IMR-90 (cell line): ENCODE data around the gene STAT6. TPM values are rescaled to one million over a fixed set of nuclear protein-coding genes. Genes with fewer than 3 reads are reported as not detected.
A peak's percentile ranks its signal among the peaks of the same experiment; 100 is the strongest.

Source experiments
- ATAC-seq: fragments of 200-7000 bp; cut with Tn5 transposase; 2 replicates; pipeline ENCODE4 v1.9.1; 2020; ENCODE audit warnings: low read depth, mild to moderate bottlenecking, moderate library complexity
- BruUV-seq: library from RNA; stranded (reverse); fragments of 400-500 nt; replicated peaks from 2 replicates; lab custom pipeline; 2021; lab: Mats Ljungman, UMichigan
- CTCF ChIA-PET: fragments of 300-600 bp; formaldehyde crosslinking; extraction: SDS; loops from one replicate; lab custom pipeline; 2021; ENCODE audit warnings: antibody characterized with exemption; lab: Yijun Ruan, JAX
- POLR2A ChIA-PET: fragments of 300-600 bp; sonication (Branson Sonifier 250); formaldehyde crosslinking; loops from one replicate; lab custom pipeline; 2022; ENCODE audit warnings: antibody characterized with exemption; ENCODE audit not compliant: unreplicated experiment; lab: Charles Lee
- DNase-seq: peaks from one replicate; pipeline ENCODE4 v3.0.0; 2013
- H2AFZ ChIP-seq: replicated peaks from 2 replicates; pipeline ENCODE3; 2013; ENCODE audit warnings: low read length, mild to moderate bottlenecking; ENCODE audit not compliant: poor library complexity
- H2AK5ac ChIP-seq: 2 replicates; pipeline ENCODE4 v1.6.1; 2013; ENCODE audit warnings: low read depth, low read length, inconsistent platforms
- H2AK9ac ChIP-seq: replicated peaks from 2 replicates; pipeline ENCODE3; 2013; ENCODE audit warnings: mild to moderate bottlenecking, low read depth, low read length, moderate library complexity; ENCODE audit not compliant: poor library complexity
- H2BK120ac ChIP-seq: 2 replicates; pipeline ENCODE4 v1.6.1; 2013; ENCODE audit warnings: low read depth, low read length, inconsistent platforms
- H2BK15ac ChIP-seq: 3 replicates; pipeline ENCODE4 v1.6.1; 2013; ENCODE audit warnings: low read depth, low read length, inconsistent platforms
- H2BK20ac ChIP-seq: 2 replicates; pipeline ENCODE4 v1.6.1; 2013; ENCODE audit warnings: low read depth, mild to moderate bottlenecking, inconsistent platforms, low read length, moderate library complexity
- H2BK5ac ChIP-seq: 2 replicates; pipeline ENCODE4 v1.6.1; 2013; ENCODE audit warnings: mild to moderate bottlenecking, low read depth, low read length, inconsistent platforms; ENCODE audit not compliant: poor library complexity, severe bottlenecking
- H3K14ac ChIP-seq: replicated peaks from 2 replicates; pipeline ENCODE4 v1.6.1; 2013; ENCODE audit warnings: low read depth, low read length, inconsistent platforms
- H3K18ac ChIP-seq: 2 replicates; pipeline ENCODE4 v1.6.1; 2013; ENCODE audit warnings: low read depth, low read length, control low read depth
- H3K23ac ChIP-seq: 2 replicates; pipeline ENCODE4 v1.6.1; 2013; ENCODE audit warnings: low read depth, low read length, inconsistent platforms
- H3K27ac ChIP-seq: 2 replicates; pipeline ENCODE4 v1.5.1; 2013; ENCODE audit warnings: mild to moderate bottlenecking, control low read depth, low read length; ENCODE audit not compliant: insufficient read depth
- H3K27me3 ChIP-seq: 2 replicates; pipeline ENCODE4 v1.6.1; 2013; ENCODE audit warnings: low read length; ENCODE audit not compliant: control insufficient read depth, insufficient read depth
- H3K36me3 ChIP-seq: 2 replicates; pipeline ENCODE4 v1.6.1; 2013; ENCODE audit warnings: low read length, mixed read lengths; ENCODE audit not compliant: control insufficient read depth, insufficient read depth
- H3K4ac ChIP-seq: 2 replicates; pipeline ENCODE4 v1.6.1; 2013; ENCODE audit warnings: low read depth, low read length, inconsistent platforms
- H3K4me1 ChIP-seq: 2 replicates; pipeline ENCODE4 v1.6.1; 2013; ENCODE audit warnings: low read length, mixed read lengths; ENCODE audit not compliant: control insufficient read depth, insufficient read depth
- H3K4me2 ChIP-seq: 2 replicates; pipeline ENCODE4 v1.6.1; 2013; ENCODE audit warnings: low read depth, mild to moderate bottlenecking, control low read depth, low read length, moderate library complexity
- H3K4me3 ChIP-seq: 2 replicates; pipeline ENCODE4 v1.5.1; 2013; ENCODE audit warnings: low read depth, mild to moderate bottlenecking, control low read depth, low read length, moderate library complexity; ENCODE audit not compliant: insufficient read depth
- H3K56ac ChIP-seq: 2 replicates; pipeline ENCODE4 v1.6.1; 2013; ENCODE audit warnings: low read length, inconsistent platforms; ENCODE audit not compliant: insufficient read depth; ENCODE audit errors: extremely low read depth
- H3K79me1 ChIP-seq, 2 experiments: 2 replicates each; pipeline ENCODE4 v1.6.1; 2013; ENCODE audit warnings: low read length in 2 of 2, inconsistent platforms in 1 of 2, low read depth in 1 of 2
- H3K9ac ChIP-seq: 2 replicates; pipeline ENCODE4 v1.6.1; 2013; ENCODE audit warnings: low read depth, low read length, control low read depth
- H3K9me1 ChIP-seq: 2 replicates; pipeline ENCODE4 v1.6.1; 2013; ENCODE audit warnings: low read length, inconsistent platforms; ENCODE audit not compliant: insufficient read depth
- H3K9me3 ChIP-seq: 2 replicates; pipeline ENCODE4 v1.6.1; 2013; ENCODE audit warnings: low read length; ENCODE audit not compliant: control insufficient read depth, insufficient read depth
- H4K20me1 ChIP-seq: 2 replicates; pipeline ENCODE4 v1.6.1; 2013; ENCODE audit warnings: low read length, inconsistent platforms; ENCODE audit not compliant: insufficient read depth
- H4K5ac ChIP-seq: 2 replicates; pipeline ENCODE4 v1.6.1; 2013; ENCODE audit warnings: mild to moderate bottlenecking, low read depth, low read length, control low read depth
- H4K8ac ChIP-seq, 2 experiments: 2 replicates each; pipeline ENCODE4 v1.6.1; 2013; ENCODE audit warnings: low read depth in 2 of 2, low read length in 2 of 2, control low read depth in 1 of 2, inconsistent platforms in 1 of 2
- H4K91ac ChIP-seq: 2 replicates; pipeline ENCODE4 v1.6.1; 2013; ENCODE audit warnings: low read depth, low read length, inconsistent platforms; ENCODE audit not compliant: insufficient read depth
- BHLHE40 ChIP-seq: fragments of 150-350 bp; IDR thresholded peaks from 2 replicates; pipeline ENCODE4 v1.6.1; 2016; ENCODE audit warnings: mild to moderate bottlenecking, low read depth, low read length
- CEBPB ChIP-seq: IDR thresholded peaks from 2 replicates; pipeline ENCODE4 v1.6.1; 2012; ENCODE audit warnings: low read depth, low read length, improper control_type of control experiment
- CHD1 ChIP-seq: IDR thresholded peaks from 2 replicates; pipeline ENCODE4 v1.6.1; 2012; ENCODE audit warnings: low read depth, low read length, improper control_type of control experiment
- CTCF ChIP-seq: conservative IDR thresholded peaks from 2 replicates; pipeline ENCODE4 v1.5.1; 2012; ENCODE audit warnings: mild to moderate bottlenecking, low read depth, low read length, improper control_type of control experiment
- FOS ChIP-seq: fragments of 150-350 bp; IDR thresholded peaks from 2 replicates; pipeline ENCODE4 v1.6.1; 2016; ENCODE audit warnings: low read depth, low read length
- MAZ ChIP-seq: IDR thresholded peaks from 2 replicates; pipeline ENCODE4 v1.6.1; 2012; ENCODE audit warnings: low read depth, mild to moderate bottlenecking, low read length, improper control_type of control experiment, moderate library complexity, borderline replicate concordance
- NFE2L2 ChIP-seq: fragments of 150-350 bp; IDR thresholded peaks from 2 replicates; pipeline ENCODE4 v1.6.1; 2016; ENCODE audit warnings: low read depth, mild to moderate bottlenecking, low read length
- POLR2A ChIP-seq: IDR thresholded peaks from 2 replicates; pipeline ENCODE4 v1.6.1; 2012; ENCODE audit warnings: mild to moderate bottlenecking, low read depth, low read length
- RAD21 ChIP-seq: IDR thresholded peaks from 2 replicates; pipeline ENCODE4 v1.6.1; 2012; ENCODE audit warnings: low read length, improper control_type of control experiment
- RCOR1 ChIP-seq: IDR thresholded peaks from 2 replicates; pipeline ENCODE4 v1.6.1; 2012; ENCODE audit warnings: mild to moderate bottlenecking, low read length, improper control_type of control experiment; ENCODE audit not compliant: insufficient replicate concordance
- RFX5 ChIP-seq: IDR thresholded peaks from 2 replicates; pipeline ENCODE4 v1.8.0; 2012; ENCODE audit warnings: low read depth, mild to moderate bottlenecking, low read length, moderate library complexity
- SMC3 ChIP-seq: fragments of 150-350 bp; IDR thresholded peaks from 2 replicates; pipeline ENCODE4 v1.6.1; 2016; ENCODE audit warnings: low read depth, mild to moderate bottlenecking, antibody characterized with exemption, low read length, moderate library complexity
- WGBS, 2 experiments: methylation state at CpG; one replicate each; pipeline versions ENCODE4 v1.1.5 to v1.1.7; 2013; ENCODE audit warnings: missing lambda C conversion rate in 2 of 2; ENCODE audit not compliant: insufficient read length in 1 of 2; ENCODE audit errors: extremely low coverage in 2 of 2; 5-methylcytosine and 5-hydroxymethylcytosine counted together
- dilution Hi-C: fragments of 300-500 bp; cut with HindIII; formaldehyde crosslinking; loops from one replicate; pipeline ENCODE4 v1.14.3; 2018; ENCODE audit warnings: low sequenced_read_pairs; ENCODE audit not compliant: unreplicated experiment
- in situ Hi-C: fragments of 300-500 bp; cut with MboI; formaldehyde crosslinking; loops from 3 replicates; pipeline ENCODE4 v1.14.3; 2019; ENCODE audit warnings: low sequenced_read_pairs, inconsistent platforms, mixed read lengths
- intact Hi-C: fragments of 100-400 bp; cut with micrococcal nuclease; formaldehyde crosslinking; loops from 2 replicates; pipeline ENCODE4 v1.10.0; 2022
- polyA plus RNA-seq, 3 experiments: library from polyadenylated mRNA; depleted of rRNA; stranded (reverse); fragments of >200 nt; gene quantifications; 2 replicates each; pipeline ENCODE4 v1.2.3, GENCODE V29; 2012; ENCODE audit warnings: low replicate concordance in 1 of 3
- total RNA-seq: library from RNA; depleted of rRNA; stranded (reverse); fragments of >200 nt; gene quantifications from 2 replicates; pipeline ENCODE4 v1.2.3, GENCODE V29; 2012
- TF ChIP-seq, protein P1 (sequence below): fragments of 150-350 bp; IDR thresholded peaks from 2 replicates; pipeline ENCODE4 v1.6.1; 2016; ENCODE audit warnings: low read depth, mild to moderate bottlenecking, low read length, moderate library complexity, borderline replicate concordance

STAT6 gene
- total and polyA plus RNA-seq, 2 of the 4 experiments (the other 2 are of a cell fraction): 43.4 to 96.9 TPM

DNA sequence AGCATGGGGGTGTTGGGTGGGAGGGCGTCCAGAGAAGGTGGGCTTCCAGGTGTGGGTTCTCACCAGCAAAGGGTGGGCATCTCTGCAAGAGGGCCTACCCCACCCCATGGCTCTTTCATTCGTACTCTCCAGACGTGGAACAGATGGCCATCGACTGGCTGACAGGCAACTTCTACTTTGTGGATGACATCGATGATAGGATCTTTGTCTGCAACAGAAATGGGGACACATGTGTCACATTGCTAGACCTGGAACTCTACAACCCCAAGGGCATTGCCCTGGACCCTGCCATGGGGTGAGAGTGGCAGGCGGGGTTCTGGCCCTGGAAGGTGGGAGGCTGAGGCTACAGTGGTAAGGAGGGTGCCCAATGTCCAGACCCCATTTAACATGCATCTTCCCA is 42.9 kb upstream of the STAT6 start:
- Histone ChIP-seq H2AK5ac (no peak overlapping the region), H2AFZ (no peak overlapping the region), H3K14ac (no peak overlapping the region), H3K27me3 (no peaks in the 10 kb centered on the region), H3K9ac (no peak overlapping the region), H4K5ac (no peak overlapping the region), H3K27ac (no peak overlapping the region), H3K23ac (no peak overlapping the region), H3K4me1 (peaks cover 38% of the 10 kb centered on the region), H3K4me3 (no peak overlapping the region), H3K9me3 (no peaks in the 10 kb centered on the region), H3K4me2 (no peak overlapping the region), H3K18ac (no peak overlapping the region), H3K9me1 (peaks cover 39% of the 10 kb centered on the region), H4K8ac (no peak overlapping the region), H2BK15ac (no peak overlapping the region), H3K4ac (no peak overlapping the region), H4K20me1 (peaks cover 60% of the 10 kb centered on the region), H3K79me1 (peaks cover 57 to 93% of the 10 kb centered on the region in 2 experiments), H3K36me3 (peaks cover 78% of the 10 kb centered on the region), H2BK5ac (no peak overlapping the region), H3K56ac (no peak overlapping the region), H4K91ac (no peak overlapping the region), H2BK120ac (no peak overlapping the region), H2BK20ac (no peak overlapping the region), H2AK9ac (peak overlapping the region; percentile 9)
- ATAC-seq (no peak), DNase-seq (no peak)
- ChIA-PET POLR2A (interaction anchor here (0.7 kb wide), 1 partner anchor 26 kb away, joined by 4 read pairs; the partner anchor contains the start of gene LRP1), CTCF (no interaction called here)
- intact Hi-C loops: no loop called here
- TF ChIP-seq, protein P1, sequence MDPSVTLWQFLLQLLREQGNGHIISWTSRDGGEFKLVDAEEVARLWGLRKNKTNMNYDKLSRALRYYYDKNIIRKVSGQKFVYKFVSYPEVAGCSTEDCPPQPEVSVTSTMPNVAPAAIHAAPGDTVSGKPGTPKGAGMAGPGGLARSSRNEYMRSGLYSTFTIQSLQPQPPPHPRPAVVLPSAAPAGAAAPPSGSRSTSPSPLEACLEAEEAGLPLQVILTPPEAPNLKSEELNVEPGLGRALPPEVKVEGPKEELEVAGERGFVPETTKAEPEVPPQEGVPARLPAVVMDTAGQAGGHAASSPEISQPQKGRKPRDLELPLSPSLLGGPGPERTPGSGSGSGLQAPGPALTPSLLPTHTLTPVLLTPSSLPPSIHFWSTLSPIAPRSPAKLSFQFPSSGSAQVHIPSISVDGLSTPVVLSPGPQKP: no peak
- no peak for TF ChIP-seq MAZ
- no peak for TF ChIP-seq BHLHE40
- no peak for TF ChIP-seq POLR2A
- TF ChIP-seq RAD21: no peak
- no peak for TF ChIP-seq SMC3
- no peak for TF ChIP-seq CTCF
- TF ChIP-seq CHD1: no peak
- TF ChIP-seq RFX5: no peak
- TF ChIP-seq CEBPB: no peak
- no peak for TF ChIP-seq NFE2L2
- no peak for TF ChIP-seq FOS
- no peak for TF ChIP-seq RCOR1
- BruUV-seq: TSS peak; percentile 57
- in situ Hi-C loops: no loop called here
- WGBS, 2 experiments: 100% methylated on average over 1 of the region's 6 CpGs; no CpG with 5 or more reads in 1 of the 2 experiments
- dilution Hi-C loops: no loop called here
